Spleen (tissue), 11 donors: ENCODE results near the gene PLXND1. TPM values are rescaled to one million over a fixed set of nuclear protein-coding genes. Genes with fewer than 3 reads are reported as not detected.

Experiments used
- DNase-seq: peaks from one replicate; pipeline ENCODE4 v3.0.0-alpha.2; 2020
- H3K27ac ChIP-seq, 8 donors: fragments of 200-600 bp; sonication (generic) in 7 of 8; 1 replicate in 4 of 8; 2 replicates in 4 of 8; pipeline versions ENCODE4 v1.5.0 to v1.8.0; 2016 to 2021; ENCODE audit warnings: inconsistent platforms in 4 of 8, mild to moderate bottlenecking in 4 of 8, moderate library complexity in 1 of 8
- H3K27me3 ChIP-seq, 7 donors: fragments of 200-600 bp; sonication (generic) in 6 of 7; replicated peaks in 1 of 7; 1 replicate in 4 of 7; 2 replicates in 3 of 7; pipeline versions ENCODE4 v1.5.0 to v1.8.0; 2016 to 2021; ENCODE audit warnings: inconsistent platforms in 3 of 7, mild to moderate bottlenecking in 1 of 7
- H3K36me3 ChIP-seq, 6 donors: fragments of 200-600 bp; sonication (generic) in 5 of 6; 1 replicate in 4 of 6; 2 replicates in 2 of 6; pipeline versions ENCODE4 v1.5.0 to v1.8.0; 2016 to 2021; ENCODE audit warnings: inconsistent platforms in 2 of 6
- H3K4me1 ChIP-seq, 6 donors: fragments of 200-600 bp; sonication (generic) in 5 of 6; 1 replicate in 3 of 6; 2 replicates in 3 of 6; pipeline versions ENCODE4 v1.5.0 to v1.8.0; 2016 to 2021; ENCODE audit warnings: inconsistent platforms in 3 of 6
- H3K4me3 ChIP-seq, 8 donors: fragments of 200-600 bp; sonication (generic) in 7 of 8; 1 replicate in 4 of 8; 2 replicates in 4 of 8; pipeline versions ENCODE4 v1.5.0 to v1.8.0; 2016 to 2021; ENCODE audit warnings: inconsistent platforms in 4 of 8, mild to moderate bottlenecking in 4 of 8, moderate library complexity in 2 of 8
- H3K9me3 ChIP-seq, 8 donors: fragments of 200-600 bp; sonication (generic) in 7 of 8; 1 replicate in 4 of 8; 2 replicates in 4 of 8; pipeline versions ENCODE4 v1.5.0 to v1.8.0; 2016 to 2021; ENCODE audit warnings: inconsistent platforms in 4 of 8
- CTCF ChIP-seq, 11 experiments: fragments of 200-600 bp in 7 of 11; fragments of 450-650 bp in 4 of 11; sonication (generic) in 4 of 11; IDR thresholded peaks in 8 of 11; conservative IDR thresholded peaks in 3 of 11; 1 replicate in 7 of 11; 2 replicates in 4 of 11; pipeline versions ENCODE4 v1.4.0 to v1.8.0; 2016 to 2021; ENCODE audit warnings: antibody characterized with exemption in 11 of 11, inconsistent platforms in 4 of 11, mild to moderate bottlenecking in 1 of 11
- POLR2A ChIP-seq, 3 donors: fragments of 450-650 bp; IDR thresholded peaks; one replicate each; pipeline ENCODE4 v1.5.1; 2017; ENCODE audit warnings: antibody characterized with exemption in 3 of 3, mild to moderate bottlenecking in 1 of 3
- POLR2AphosphoS5 ChIP-seq, 3 donors: sonication (generic); formaldehyde crosslinking; IDR thresholded peaks; one replicate each; pipeline ENCODE4 v1.5.1; 2017; ENCODE audit warnings: antibody characterized with exemption in 3 of 3
- WGBS, 5 donors: extraction: QIAGEN DNeasy Blood & Tissue Kit in 3 of 5; methylation state at CpG; one replicate each; pipeline versions ENCODE4 v1.1.5 to v1.1.7; 2013 to 2018; 5-methylcytosine and 5-hydroxymethylcytosine counted together
- intact Hi-C: fragments of 100-400 bp; cut with DNase I; formaldehyde crosslinking; loops from one replicate; pipeline ENCODE4 v1.15.0; 2023; ENCODE audit warnings: low total_unique reads
- polyA plus RNA-seq, 3 donors: library from polyadenylated mRNA; stranded (reverse); fragments of 200-250 nt; gene quantifications; one replicate each; pipeline ENCODE4 v1.2.1, GENCODE V29; 2013
- total RNA-seq, 7 donors: library from RNA; depleted of rRNA in 3 of 7; stranded (reverse); fragments of >200 nt in 3 of 7; fragmentation: NEBNext Ultra II Directional in 4 of 7; extraction: Animal tissue kit (Norgen Biotek cat#: 25700) in 4 of 7; gene quantifications; one replicate each; pipeline versions ENCODE4 v1.1.0 to v1.2.1, GENCODE V29; 2016 to 2021
- donor health status: healthy with polysubstance abuse.
- donor health status: DM: no; HTN: no; CAD: no; lungs with moderate emphysema.
- donor health status: DM: no; HTN: no; CAD: no.
- donor health status: Bipolar disorder and iron deficiency.
- donor health status: healthy.
- donor health status: DM: no; HTN: no; CAD: no.
- donor health status: DM: yes; HTN: yes; CAD: no.

Gene PLXND1
- total and polyA plus RNA-seq, 10 donors = 44.4 to 238 (median 164) TPM

GRCh38 chr3:129552287-129553050 lies 54.0 kb downstream of the PLXND1 start:
- Histone ChIP-seq H3K36me3 (peaks cover 0 to 27% (median 15%) of the 10 kb centered on the region in 6 donors), H3K27ac (no peak overlapping the region), H3K27me3 (no peaks in the 10 kb centered on the region), H3K4me3 (no peak overlapping the region), H3K9me3 (no peaks in the 10 kb centered on the region), H3K4me1 (peaks cover 0 to 53% (median 25%) of the 10 kb centered on the region in 6 donors)
- 68 to 80% (median 74%) methylated on average over 10 of the region's 10 CpGs for WGBS, 5 donors
- intact Hi-C loops = no loop called here
- no peak for DNase-seq
- TF ChIP-seq POLR2A (IDR thresholded peaks at IDR 0.05) = no peak
- TF ChIP-seq CTCF (IDR thresholded peaks at IDR 0.05 in 8 of 11, conservative IDR thresholded peaks at IDR 0.05 in 3 of 11) = no peak
- TF ChIP-seq POLR2AphosphoS5 (IDR thresholded peaks at IDR 0.05) = no peak

GRCh38 chr3:129549805-129550204 lies 56.7 kb downstream of the PLXND1 start:
- no peak overlapping the region for H3K4me3 ChIP-seq
- TF ChIP-seq POLR2AphosphoS5 (IDR thresholded peaks at IDR 0.05) (no peak), POLR2A (IDR thresholded peaks at IDR 0.05) (no peak), CTCF (IDR thresholded peaks at IDR 0.05 in 8 of 11, conservative IDR thresholded peaks at IDR 0.05 in 3 of 11) (no peak)
- H3K4me1 ChIP-seq = peaks cover 0 to 26% (median 13%) of the 10 kb centered on the region in 6 donors
- H3K9me3 ChIP-seq = no peaks in the 10 kb centered on the region
- intact Hi-C loops = no loop called here
- no peak overlapping the region for H3K27ac ChIP-seq
- no peak for DNase-seq
- H3K27me3 ChIP-seq = no peaks in the 10 kb centered on the region
- WGBS, 5 donors = 74 to 86% (median 77%) methylated on average over 3 of the region's 3 CpGs
- H3K36me3 ChIP-seq = no peaks in the 10 kb centered on the region

- Histone ChIP-seq H3K9me3 (no peaks in the 10 kb centered on the region), H3K36me3 (no peaks in the 10 kb centered on the region), H3K4me3 (no peak overlapping the region), H3K4me1 (peaks cover 0 to 20% (median 7%) of the 10 kb centered on the region in 6 donors), H3K27ac (no peak overlapping the region), H3K27me3 (no peaks in the 10 kb centered on the region)
- 86 to 91% (median 89%) methylated on average over 15 to 18 of the region's 18 CpGs for WGBS, 5 donors
- no peak for TF ChIP-seq POLR2A (IDR thresholded peaks at IDR 0.05)
- TF ChIP-seq POLR2AphosphoS5 (IDR thresholded peaks at IDR 0.05) = no peak
- TF ChIP-seq CTCF (IDR thresholded peaks at IDR 0.05 in 8 of 11, conservative IDR thresholded peaks at IDR 0.05 in 3 of 11) = no peak
- DNase-seq = no peak
- intact Hi-C loops = no loop called here
Measured at GRCh38 chr3:129549006-129549800, 57.3 kb downstream of the PLXND1 start.
